Measurements from ENCODE around the gene ANKRD13B. TPM values are rescaled to one million over a fixed set of nuclear protein-coding genes. Genes with fewer than 3 reads are reported as not detected.

Gene ANKRD13B
- total and polyA plus RNA-seq, 2 of the 13 experiments (the other 11 are each of a cell fraction or from before 2014, with no cell fraction given): 1.7 to 1.8 TPM

- TF ChIP-seq FOXP4 (CRISPR knock-in tag; IDR thresholded peaks at IDR 0.05) (no peak), NFIB (CRISPR knock-in tag; IDR thresholded peaks at IDR 0.05; ENCODE audit: borderline replicate concordance) (no peak), CENPT (CRISPR knock-in tag; IDR thresholded peaks at IDR 0.05; ENCODE audit: low read depth) (0 out of 2 replicates have a peak, but pooled peaks have one; percentile 83), RAD51 (IDR thresholded peaks at IDR 0.05; ENCODE audit: borderline replicate concordance) (no peak), ZKSCAN8 (CRISPR knock-in tag; IDR thresholded peaks at IDR 0.05; ENCODE audit: borderline replicate concordance) (no peak), TCF7 (IDR thresholded peaks at IDR 0.05; ENCODE audit: low read depth) (no peak), ARNTL (CRISPR knock-in tag; IDR thresholded peaks at IDR 0.05) (no peak), ZNF30 (CRISPR knock-in tag; IDR thresholded peaks at IDR 0.05) (no peak), SOX6 (IDR thresholded peaks at IDR 0.05) (no peak), SOX6 (CRISPR knock-in tag; IDR thresholded peaks at IDR 0.05) (no peak; the same call in 1 of the 2 replicates), FUBP1 (CRISPR knock-in tag; IDR thresholded peaks at IDR 0.05; ENCODE audit: borderline replicate concordance) (no peak)
- TF ChIP-seq, protein P1, sequence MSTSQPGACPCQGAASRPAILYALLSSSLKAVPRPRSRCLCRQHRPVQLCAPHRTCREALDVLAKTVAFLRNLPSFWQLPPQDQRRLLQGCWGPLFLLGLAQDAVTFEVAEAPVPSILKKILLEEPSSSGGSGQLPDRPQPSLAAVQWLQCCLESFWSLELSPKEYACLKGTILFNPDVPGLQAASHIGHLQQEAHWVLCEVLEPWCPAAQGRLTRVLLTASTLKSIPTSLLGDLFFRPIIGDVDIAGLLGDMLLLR (CRISPR knock-in tag; IDR thresholded peaks at IDR 0.05): no peak
- TF ChIP-seq, protein P2, sequence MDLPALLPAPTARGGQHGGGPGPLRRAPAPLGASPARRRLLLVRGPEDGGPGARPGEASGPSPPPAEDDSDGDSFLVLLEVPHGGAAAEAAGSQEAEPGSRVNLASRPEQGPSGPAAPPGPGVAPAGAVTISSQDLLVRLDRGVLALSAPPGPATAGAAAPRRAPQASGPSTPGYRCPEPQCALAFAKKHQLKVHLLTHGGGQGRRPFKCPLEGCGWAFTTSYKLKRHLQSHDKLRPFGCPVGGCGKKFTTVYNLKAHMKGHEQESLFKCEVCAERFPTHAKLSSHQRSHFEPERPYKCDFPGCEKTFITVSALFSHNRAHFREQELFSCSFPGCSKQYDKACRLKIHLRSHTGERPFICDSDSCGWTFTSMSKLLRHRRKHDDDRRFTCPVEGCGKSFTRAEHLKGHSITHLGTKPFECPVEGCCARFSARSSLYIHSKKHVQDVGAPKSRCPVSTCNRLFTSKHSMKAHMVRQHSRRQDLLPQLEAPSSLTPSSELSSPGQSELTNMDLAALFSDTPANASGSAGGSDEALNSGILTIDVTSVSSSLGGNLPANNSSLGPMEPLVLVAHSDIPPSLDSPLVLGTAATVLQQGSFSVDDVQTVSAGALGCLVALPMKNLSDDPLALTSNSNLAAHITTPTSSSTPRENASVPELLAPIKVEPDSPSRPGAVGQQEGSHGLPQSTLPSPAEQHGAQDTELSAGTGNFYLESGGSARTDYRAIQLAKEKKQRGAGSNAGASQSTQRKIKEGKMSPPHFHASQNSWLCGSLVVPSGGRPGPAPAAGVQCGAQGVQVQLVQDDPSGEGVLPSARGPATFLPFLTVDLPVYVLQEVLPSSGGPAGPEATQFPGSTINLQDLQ (CRISPR knock-in tag; IDR thresholded peaks at IDR 0.05): no peak
- TF ChIP-seq, protein P3, sequence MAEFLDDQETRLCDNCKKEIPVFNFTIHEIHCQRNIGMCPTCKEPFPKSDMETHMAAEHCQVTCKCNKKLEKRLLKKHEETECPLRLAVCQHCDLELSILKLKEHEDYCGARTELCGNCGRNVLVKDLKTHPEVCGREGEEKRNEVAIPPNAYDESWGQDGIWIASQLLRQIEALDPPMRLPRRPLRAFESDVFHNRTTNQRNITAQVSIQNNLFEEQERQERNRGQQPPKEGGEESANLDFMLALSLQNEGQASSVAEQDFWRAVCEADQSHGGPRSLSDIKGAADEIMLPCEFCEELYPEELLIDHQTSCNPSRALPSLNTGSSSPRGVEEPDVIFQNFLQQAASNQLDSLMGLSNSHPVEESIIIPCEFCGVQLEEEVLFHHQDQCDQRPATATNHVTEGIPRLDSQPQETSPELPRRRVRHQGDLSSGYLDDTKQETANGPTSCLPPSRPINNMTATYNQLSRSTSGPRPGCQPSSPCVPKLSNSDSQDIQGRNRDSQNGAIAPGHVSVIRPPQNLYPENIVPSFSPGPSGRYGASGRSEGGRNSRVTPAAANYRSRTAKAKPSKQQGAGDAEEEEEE (CRISPR knock-in tag; IDR thresholded peaks at IDR 0.05; ENCODE audit: borderline replicate concordance): 0 out of 2 replicates have a peak, but pooled peaks have one; percentile 46
- TF ChIP-seq, protein P4, sequence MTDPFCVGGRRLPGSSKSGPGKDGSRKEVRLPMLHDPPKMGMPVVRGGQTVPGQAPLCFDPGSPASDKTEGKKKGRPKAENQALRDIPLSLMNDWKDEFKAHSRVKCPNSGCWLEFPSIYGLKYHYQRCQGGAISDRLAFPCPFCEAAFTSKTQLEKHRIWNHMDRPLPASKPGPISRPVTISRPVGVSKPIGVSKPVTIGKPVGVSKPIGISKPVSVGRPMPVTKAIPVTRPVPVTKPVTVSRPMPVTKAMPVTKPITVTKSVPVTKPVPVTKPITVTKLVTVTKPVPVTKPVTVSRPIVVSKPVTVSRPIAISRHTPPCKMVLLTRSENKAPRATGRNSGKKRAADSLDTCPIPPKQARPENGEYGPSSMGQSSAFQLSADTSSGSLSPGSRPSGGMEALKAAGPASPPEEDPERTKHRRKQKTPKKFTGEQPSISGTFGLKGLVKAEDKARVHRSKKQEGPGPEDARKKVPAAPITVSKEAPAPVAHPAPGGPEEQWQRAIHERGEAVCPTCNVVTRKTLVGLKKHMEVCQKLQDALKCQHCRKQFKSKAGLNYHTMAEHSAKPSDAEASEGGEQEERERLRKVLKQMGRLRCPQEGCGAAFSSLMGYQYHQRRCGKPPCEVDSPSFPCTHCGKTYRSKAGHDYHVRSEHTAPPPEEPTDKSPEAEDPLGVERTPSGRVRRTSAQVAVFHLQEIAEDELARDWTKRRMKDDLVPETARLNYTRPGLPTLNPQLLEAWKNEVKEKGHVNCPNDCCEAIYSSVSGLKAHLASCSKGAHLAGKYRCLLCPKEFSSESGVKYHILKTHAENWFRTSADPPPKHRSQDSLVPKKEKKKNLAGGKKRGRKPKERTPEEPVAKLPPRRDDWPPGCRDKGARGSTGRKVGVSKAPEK (CRISPR knock-in tag; IDR thresholded peaks at IDR 0.05; ENCODE audit: borderline replicate concordance): 0 out of 2 replicates have a peak, but pooled peaks have one; percentile 13
Observed at GRCh38 chr17:29568331-29569244, 24.3 kb upstream of the ANKRD13B start, which contains the start of gene TP53I13 (continued).

All from HepG2 (cell line).